ENCODE measurements around the gene SHISA9. TPM values are rescaled to one million over a fixed set of nuclear protein-coding genes. Genes with fewer than 3 reads are reported as not detected.

SHISA9 gene
- polyA plus RNA-seq, 4 donors, result 2.8 to 6.2 (median 4.0) TPM

- no peak for DNase-seq (ENCODE audit: low read depth in 4 of 4, low spot score in 2 of 4)
Observed at GRCh38 chr16:13106464-13106863, 205.1 kb downstream of the SHISA9 start.

- no peak for DNase-seq (ENCODE audit: low read depth in 4 of 4, low spot score in 2 of 4)
Observed at GRCh38 chr16:13108126-13108525, 206.7 kb downstream of the SHISA9 start.

GRCh38 chr16:13109171-13109570, 207.8 kb downstream of the SHISA9 start:
- DNase-seq (ENCODE audit: low read depth in 4 of 4, low spot score in 2 of 4), result no peak

GRCh38 chr16:13110124-13110796, 208.9 kb downstream of the SHISA9 start:
- DNase-seq (ENCODE audit: low read depth in 4 of 4, low spot score in 2 of 4), result peak in 2 of 4 donors; percentile 34 to 46

GRCh38 chr16:13111747-13112146, 210.3 kb downstream of the SHISA9 start:
- DNase-seq (ENCODE audit: low read depth in 4 of 4, low spot score in 2 of 4), result no peak

GRCh38 chr16:13113741-13114140, 212.3 kb downstream of the SHISA9 start:
- DNase-seq (ENCODE audit: low read depth in 4 of 4, low spot score in 2 of 4), result no peak

GRCh38 chr16:13118091-13118490, 216.7 kb downstream of the SHISA9 start:
- no peak for DNase-seq (ENCODE audit: low read depth in 4 of 4, low spot score in 2 of 4)

- no peak for DNase-seq (ENCODE audit: low read depth in 4 of 4, low spot score in 2 of 4)
Observed at GRCh38 chr16:13120091-13120490, 218.7 kb downstream of the SHISA9 start.

GRCh38 chr16:13120557-13120956, 219.2 kb downstream of the SHISA9 start:
- no peak for DNase-seq (ENCODE audit: low read depth in 4 of 4, low spot score in 2 of 4)

- DNase-seq (ENCODE audit: low read depth in 4 of 4, low spot score in 2 of 4), result no peak
Observed at GRCh38 chr16:13123991-13124390, 222.6 kb downstream of the SHISA9 start.

GRCh38 chr16:13127144-13127543, 225.7 kb downstream of the SHISA9 start:
- no peak for DNase-seq (ENCODE audit: low read depth in 4 of 4, low spot score in 2 of 4)

GRCh38 chr16:13130586-13130985, 229.2 kb downstream of the SHISA9 start:
- DNase-seq (ENCODE audit: low read depth in 4 of 4, low spot score in 2 of 4), result no peak

- no peak for DNase-seq (ENCODE audit: low read depth in 4 of 4, low spot score in 2 of 4)
Observed at GRCh38 chr16:13134836-13135235, 233.4 kb downstream of the SHISA9 start.

GRCh38 chr16:13136901-13137300, 235.5 kb downstream of the SHISA9 start:
- DNase-seq (ENCODE audit: low read depth in 4 of 4, low spot score in 2 of 4), result no peak

GRCh38 chr16:13138528-13138927, 237.1 kb downstream of the SHISA9 start:
- no peak for DNase-seq (ENCODE audit: low read depth in 4 of 4, low spot score in 2 of 4)

GRCh38 chr16:13139661-13140241, 238.4 kb downstream of the SHISA9 start:
- no peak for DNase-seq (ENCODE audit: low read depth in 4 of 4, low spot score in 2 of 4)

- DNase-seq (ENCODE audit: low read depth in 4 of 4, low spot score in 2 of 4), result no peak
Observed at GRCh38 chr16:13143551-13143950, 242.2 kb downstream of the SHISA9 start.

- DNase-seq (ENCODE audit: low read depth in 4 of 4, low spot score in 2 of 4), result no peak
Observed at GRCh38 chr16:13146829-13147228, 245.4 kb downstream of the SHISA9 start.

GRCh38 chr16:13148294-13148693, 246.9 kb downstream of the SHISA9 start:
- no peak for DNase-seq (ENCODE audit: low read depth in 4 of 4, low spot score in 2 of 4)

- no peak for DNase-seq (ENCODE audit: low read depth in 4 of 4, low spot score in 2 of 4)
Observed at GRCh38 chr16:13148836-13149235, 247.4 kb downstream of the SHISA9 start.

GRCh38 chr16:13150181-13150885, 248.9 kb downstream of the SHISA9 start:
- no peak for DNase-seq (ENCODE audit: low read depth in 4 of 4, low spot score in 2 of 4)

- DNase-seq (ENCODE audit: low read depth in 4 of 4, low spot score in 2 of 4), result no peak
Observed at GRCh38 chr16:13153696-13154095, 252.3 kb downstream of the SHISA9 start.

All from left renal cortex interstitium (tissue), 4 donors.